ENCODE measurements around the gene ERN2.
"Not testable (repeated sequence)": the region's sequence is repeated elsewhere in the genome, so short reads cannot be mapped to it uniquely, and the experiment has no call there.

ERN2 gene

DNA sequence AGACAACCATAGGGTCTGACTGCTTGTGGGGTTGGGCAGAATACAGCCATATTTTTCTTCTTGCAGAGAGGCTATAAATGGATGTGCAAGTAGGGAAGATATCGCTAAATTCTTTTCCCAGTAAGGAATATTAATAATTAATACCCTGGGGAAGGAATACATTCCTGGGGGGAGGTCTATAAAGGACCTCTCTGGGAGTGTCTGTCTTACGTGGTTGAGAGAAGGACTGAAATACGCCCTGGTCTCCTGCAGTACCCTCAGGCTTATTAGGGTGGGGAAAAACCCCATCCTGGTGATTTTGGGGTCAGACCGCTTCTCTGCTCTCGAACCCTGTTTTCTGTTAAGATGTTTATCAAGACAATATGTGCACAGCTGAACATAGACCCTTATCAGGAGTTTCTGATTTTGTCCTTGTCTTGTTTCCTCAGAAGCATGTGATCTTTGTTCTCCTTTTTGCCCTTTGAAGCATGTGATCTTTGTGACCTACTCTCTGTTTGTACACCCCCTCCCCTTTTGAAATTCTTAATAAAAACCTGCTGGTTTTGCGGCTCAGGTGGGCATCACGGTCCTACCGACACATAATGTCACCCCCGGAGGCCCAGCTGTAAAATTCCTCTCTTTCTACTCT, 9.7 kb upstream of the ERN2 start:
- not testable (repeated sequence) for DNase-seq (ENCODE audit: low spot score)

DNA sequence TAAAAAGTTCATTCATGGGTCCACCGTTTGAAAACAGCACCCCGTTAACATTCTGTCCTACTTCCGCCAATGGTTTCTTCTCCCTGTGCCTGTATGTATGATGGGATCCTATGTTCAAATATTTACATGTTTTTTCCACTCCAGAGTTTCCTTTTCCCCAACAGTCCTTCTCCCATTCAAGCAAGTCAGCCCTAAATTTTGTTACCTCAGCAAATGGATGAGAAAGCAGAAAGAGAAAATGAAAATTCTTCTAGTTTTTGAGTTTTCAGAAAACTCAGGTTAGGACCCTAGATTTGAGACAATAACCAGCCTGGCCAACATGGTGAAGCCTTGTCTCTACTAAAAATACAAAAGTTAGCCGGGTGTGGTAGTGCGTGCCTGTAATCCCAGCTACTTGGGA, 3.5 kb upstream of the ERN2 start:
- DNase-seq (ENCODE audit: low spot score): no peak

DNA sequence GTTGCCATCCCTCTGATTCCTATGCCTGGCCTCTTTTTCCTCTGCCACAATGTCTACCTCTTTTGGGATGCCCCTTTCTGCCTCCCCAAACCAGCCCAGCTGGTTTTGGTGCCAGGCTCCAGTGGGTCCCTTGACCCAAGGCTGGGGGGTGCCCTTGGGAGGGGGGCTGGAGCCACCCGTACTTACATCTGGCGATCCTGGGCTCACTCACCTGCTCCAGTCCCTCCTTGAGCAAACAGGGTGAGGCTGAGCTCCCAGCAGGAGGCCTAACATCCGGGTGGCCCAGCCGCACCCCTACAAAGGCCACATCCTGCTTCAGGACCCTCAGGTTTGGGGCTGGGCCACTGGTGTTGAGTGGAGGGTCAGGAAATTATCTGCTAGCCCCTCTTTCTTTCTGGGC, 1.2 kb downstream of the ERN2 start:
- no peak for DNase-seq (ENCODE audit: low spot score)

DNA sequence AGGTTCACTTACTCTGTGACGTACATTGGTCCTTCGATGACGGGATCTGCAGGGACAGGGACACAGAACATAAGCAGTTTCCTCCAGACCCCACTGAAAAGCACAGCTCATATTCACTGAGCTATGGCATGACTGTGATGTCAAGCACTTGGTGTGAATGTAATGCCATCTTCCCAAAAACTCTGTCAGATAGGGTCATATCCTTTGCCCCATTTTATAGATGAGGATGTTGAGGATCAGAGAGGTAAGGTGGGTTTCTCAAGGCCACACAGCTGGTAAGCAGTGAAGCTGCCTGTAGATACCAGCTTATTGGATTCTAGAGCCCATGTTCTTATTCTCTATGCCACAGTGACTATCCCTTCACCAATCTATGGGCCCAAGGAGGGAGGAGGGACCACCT, 2.5 kb downstream of the ERN2 start:
- DNase-seq (ENCODE audit: low spot score): no peak

DNA sequence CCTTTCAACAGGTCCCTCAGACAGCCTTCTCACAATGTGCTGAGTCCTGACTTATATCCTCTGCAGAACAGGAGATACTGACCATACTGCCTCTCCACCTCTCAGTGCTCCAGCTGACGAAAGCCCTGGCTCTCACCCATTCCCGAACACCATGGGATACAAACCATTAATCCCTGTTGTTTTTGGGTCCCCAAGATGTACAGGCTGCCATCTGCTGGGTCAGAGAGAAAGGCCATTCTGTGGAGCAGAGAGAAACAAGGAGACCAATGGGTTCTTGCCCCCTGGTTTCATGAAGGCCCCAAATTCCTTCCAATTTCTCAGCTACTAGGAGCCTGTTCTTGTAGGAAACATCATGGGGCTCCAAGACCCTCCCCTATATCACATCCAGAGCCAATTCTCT, 3.0 kb downstream of the ERN2 start:
- no peak for DNase-seq (ENCODE audit: low spot score)

DNA sequence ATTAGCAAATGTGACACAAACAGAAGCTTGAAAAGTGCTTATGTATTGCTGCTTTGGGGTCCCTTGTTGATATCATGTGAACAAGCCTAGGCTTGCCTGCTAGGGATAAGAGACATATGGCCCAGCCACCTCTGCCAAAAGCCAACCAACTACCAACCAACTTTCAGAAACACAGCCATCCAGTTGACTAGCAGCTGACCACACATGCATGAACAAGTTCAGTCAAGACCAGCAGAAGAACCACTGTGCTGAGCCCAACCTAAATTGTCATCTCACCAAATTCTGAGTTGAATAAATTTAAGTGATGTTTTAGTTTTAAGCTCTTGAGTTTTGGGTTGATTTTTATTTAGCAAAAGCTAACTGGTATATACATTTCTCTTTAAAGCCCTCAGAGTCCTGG, 3.5 kb downstream of the ERN2 start:
- no peak for DNase-seq (ENCODE audit: low spot score)

DNA sequence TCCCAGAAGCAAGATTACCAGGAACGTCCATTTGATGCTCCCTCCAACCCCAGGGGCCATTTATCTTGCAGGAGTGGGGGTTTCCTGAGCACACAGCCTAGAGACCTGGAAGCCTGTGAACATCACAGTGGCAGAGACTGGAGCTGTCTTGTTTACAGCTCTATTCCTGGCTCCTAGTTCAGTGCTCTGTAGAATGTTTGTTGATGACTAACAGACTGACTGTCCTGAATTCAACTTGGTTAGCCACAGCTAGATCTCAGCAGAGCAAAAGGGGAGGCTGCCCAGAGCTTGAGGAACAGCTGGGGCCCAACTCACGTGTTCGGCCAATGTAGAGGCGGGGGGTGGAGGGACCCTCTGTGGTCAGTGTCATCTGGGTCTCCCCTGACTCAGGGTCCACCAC, 6.6 kb downstream of the ERN2 start:
- no peak for DNase-seq (ENCODE audit: low spot score)

DNA sequence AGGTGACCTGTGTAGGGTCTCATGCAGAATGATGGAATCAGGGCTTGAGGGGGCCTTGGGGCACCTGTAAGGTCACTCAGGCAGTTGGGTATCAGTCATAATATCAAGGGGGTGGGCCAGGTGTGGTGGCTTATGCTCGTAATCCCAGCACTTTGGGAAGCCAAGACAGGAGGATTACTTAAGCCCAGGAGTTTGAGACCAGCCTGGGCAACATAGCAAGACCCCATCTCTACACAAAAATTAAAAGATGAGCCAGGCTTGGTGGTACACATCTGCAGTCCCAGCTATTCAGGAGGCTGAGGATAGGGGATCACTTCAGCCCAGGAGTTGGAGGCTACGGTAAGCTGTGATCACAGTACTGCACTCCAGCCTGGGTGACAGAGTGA, 7.5 kb downstream of the ERN2 start:
- no peak for DNase-seq (ENCODE audit: low spot score)

DNA sequence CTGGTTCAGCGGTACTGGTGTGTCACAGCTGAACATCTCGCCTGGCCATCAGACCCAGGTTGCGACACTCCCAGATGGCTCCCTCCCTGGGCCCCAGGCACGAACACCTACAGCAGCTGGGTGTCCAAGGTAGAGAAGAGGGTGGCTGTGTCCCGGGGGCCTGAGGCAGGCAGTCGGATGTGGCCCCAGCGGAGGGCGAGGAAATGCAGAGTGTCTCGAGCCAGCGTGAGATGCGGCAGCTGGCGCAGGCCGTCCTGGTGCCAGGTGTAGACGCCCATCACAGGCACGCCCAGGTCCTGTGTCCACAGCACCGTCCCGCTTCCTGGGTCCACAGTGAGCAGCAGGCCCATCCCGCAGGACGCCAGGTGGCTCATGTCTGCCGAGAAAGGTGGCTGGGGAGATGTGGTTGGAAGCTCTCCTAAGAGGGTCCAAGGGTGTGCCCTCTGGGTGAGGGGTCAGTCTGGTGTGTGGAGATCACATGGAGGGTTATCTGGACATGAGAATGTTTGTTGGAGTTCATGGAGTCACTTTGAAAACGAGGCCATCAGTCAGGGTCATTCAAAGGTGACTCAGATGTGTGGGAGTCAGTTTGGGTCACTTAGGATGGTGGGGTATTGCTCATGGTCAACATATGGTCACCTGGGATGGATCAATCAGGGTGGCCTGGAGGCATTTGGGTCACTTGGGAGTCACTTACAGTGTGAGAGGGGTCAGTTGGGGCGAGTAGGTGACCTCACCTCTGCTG, 8.1 kb downstream of the ERN2 start:
- no peak for DNase-seq (ENCODE audit: low spot score)

DNA sequence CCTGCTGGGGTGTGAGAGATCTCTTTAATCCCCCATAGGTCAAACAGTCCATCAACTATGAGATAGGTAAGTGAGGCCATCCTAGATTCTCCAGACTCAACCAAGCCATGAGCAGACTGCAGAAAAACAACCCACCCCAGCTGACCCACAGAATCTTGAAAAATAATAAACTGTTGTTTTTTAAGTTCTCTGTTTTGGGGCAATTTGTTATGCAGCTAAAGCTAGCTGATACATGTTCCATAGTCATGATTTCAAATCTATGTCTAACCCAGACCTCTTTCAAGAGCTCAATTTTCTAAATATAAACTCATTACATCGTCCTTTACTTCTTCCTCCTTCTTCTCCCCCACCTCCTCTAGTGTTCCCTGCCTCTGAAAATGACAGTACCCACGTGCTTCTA, 10.1 kb downstream of the ERN2 start:
- DNase-seq (ENCODE audit: low spot score): no peak

DNA sequence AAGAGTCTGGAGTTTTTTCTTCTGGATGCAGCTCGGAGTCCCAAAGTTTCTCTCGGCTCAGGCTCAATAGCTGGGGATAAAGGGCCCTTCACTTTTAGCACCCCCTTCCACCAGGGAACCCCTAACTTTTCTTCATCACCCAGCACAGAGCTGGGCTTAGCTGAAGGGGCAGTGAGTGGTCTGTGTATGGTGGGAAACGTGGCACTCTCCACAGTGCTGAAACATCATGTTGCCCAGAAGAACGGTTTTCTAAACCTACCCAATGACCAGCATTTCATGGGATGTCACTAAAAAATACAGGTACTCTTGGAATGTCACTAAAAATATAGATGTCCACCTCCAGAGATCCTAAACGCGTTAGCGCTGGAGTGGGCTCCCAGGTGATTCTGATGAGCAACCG, 12.0 kb downstream of the ERN2 start:
- no peak for DNase-seq (ENCODE audit: low spot score)

DNA sequence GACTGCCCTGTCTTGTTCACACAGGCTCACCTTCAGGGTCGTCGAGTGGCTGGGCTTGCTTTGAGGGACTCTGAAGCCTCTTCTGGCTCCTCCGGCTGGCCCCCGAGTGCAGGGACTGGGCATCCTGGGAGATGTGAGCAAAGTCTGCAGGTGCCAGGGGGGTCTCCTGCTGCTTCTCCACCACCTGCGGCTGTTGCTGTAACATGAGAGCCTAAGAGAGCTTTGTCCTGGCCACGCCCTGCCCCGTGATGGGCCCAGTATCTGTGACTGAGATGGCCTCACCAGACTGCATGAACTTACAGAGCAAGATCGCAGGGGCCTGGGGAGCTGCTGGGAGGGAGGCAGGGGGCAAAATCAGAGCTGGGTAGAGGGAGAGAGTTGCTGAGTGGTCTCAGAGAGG, 12.5 kb downstream of the ERN2 start:
- no peak for DNase-seq (ENCODE audit: low spot score)

DNA sequence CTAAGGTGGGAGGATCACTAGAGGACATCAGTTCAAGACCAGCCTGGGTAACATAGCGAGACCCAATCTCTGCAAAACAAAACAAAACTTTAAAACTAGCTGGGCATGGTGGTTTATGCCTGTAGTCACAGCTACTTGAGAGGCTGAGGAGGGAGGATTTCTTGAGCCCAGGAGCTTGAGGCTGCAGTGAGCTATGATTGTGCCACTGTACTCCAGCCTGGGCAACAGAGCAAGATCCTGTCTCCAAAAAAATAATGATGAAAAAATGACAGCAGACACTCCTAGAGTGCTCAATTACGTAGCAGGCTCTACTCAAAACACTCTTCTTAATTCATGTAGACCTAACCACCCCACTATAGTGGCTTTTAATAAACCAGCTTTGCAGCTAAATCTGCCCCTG, 12.9 kb downstream of the ERN2 start:
- DNase-seq (ENCODE audit: low spot score): no peak

DNA sequence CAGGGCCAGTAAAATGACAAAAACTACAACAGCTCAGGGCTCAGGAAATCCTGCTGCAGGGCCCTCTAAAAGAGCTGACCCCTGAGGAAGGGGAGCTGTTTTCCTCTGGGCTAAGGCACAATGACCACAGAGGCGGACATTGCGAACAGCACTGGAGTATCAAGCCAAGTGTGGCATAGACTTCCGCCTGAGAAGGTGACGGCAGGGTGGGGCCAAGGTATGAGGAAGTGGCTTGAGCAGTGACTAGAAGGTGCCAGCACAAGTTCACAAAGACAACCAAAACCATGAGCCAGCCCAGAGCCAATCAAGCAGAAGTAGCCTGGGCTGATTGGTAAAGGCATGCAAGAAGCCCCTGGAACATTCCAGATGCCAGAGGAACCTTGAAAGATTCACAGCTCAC, 13.9 kb downstream of the ERN2 start:
- DNase-seq (ENCODE audit: low spot score): no peak

DNA sequence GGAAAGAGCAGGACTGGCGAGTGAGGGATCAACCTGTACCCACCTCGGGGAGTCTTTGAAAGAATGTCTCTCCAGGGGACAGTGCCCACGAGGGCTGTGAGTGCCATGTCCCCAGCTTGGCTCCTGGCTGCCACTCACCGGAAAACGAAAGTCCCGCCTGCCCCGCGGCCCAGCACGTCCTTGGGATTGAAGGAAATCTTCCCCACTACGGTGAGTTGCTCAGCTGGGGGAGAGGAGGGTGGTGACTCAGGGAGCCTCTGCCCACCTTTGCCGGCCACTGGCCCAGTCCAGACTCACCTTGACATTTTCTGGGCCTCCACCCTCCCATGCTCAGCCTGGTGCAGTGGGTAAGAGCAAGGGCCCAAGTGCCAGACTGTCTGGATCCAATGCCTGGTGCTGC, 17.3 kb downstream of the ERN2 start:
- DNase-seq (ENCODE audit: low spot score): no peak

DNA sequence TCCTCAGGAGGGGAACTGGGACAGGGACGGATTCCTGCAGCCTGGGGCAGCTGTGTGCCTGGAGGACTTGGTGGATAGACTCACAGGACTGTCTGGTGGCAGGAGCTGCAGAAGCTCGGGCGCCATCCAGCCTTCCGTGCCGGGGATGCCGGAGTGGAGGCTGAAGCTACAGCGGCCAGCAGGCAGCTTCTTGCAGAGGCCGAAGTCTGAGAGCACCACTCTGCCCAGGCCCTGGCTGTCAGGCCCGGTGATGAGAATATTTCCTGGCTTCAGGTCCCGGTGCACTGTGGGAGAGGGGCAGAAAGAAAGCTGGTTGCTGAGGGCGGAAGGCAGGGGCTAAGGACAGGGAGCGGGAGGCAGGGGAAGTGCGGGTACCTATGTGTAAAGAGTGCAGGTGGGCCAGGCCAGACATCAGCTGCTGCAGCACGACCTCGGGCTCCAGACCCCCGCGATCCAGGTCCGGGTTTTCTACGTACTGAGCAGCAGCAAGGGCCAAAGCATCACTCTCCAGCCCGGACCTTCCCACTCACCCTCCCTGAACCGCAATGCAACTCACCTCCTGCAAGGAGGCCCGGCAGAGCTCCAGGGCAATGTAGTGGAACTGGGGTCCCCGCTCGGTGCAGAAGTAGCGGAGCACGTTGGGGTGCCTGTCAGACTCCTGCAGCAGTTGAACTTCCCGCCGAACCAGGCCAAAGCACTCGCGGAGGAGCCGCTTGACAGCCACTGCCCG, 18.2 kb downstream of the ERN2 start:
- DNase-seq (ENCODE audit: low spot score): no peak

DNA sequence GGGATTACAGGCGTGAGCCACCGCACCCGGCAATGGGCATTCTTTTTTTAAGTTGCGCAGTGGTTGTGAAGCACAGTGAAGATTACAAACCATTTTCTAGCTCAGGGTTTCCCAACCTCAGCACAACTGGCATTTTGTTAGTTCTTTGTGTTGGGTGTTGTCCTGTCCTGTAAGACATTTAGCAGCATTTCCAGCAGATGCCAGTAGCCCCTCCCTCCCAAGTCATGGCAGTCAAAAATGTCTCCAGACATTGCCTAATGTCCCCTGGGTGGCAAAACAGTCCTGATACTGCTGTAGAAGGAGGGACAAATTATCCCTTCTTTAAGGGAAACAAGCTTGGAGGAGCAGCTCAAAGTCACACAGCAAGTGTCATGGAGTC, 18.8 kb downstream of the ERN2 start:
- no peak for DNase-seq (ENCODE audit: low spot score)

DNA sequence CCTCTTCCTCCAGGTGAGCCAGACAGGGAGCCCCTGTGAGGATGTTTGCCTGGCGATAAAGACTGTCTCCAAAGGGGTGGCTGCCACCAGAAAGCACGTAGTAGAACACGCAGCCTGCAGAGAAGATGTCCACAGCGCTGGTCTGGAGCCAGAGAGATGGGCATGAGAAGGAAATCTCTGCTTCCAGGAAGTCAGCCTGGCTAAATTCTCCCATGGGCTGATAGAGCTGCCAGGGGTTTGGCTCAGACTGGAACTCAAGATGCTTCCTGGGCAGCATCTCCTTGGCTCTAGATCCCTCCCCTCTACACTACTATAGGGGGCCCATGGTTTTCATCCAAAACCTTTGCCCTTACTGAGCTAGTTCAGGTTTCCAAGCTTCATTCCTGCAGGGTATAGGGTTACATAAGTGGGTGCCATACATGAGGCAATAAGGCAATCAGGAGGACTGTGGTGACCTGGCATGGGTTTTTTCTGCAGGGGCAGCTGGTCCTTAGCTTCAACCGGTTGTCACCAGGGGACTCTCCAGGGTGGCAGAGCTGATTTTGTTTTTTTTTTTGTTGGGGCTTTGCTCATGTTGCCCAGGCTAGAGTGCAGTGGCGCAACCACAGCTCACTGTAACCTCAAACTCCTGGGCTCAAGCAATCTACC, 20.7 kb downstream of the ERN2 start:
- no peak for DNase-seq (ENCODE audit: low spot score)

DNA sequence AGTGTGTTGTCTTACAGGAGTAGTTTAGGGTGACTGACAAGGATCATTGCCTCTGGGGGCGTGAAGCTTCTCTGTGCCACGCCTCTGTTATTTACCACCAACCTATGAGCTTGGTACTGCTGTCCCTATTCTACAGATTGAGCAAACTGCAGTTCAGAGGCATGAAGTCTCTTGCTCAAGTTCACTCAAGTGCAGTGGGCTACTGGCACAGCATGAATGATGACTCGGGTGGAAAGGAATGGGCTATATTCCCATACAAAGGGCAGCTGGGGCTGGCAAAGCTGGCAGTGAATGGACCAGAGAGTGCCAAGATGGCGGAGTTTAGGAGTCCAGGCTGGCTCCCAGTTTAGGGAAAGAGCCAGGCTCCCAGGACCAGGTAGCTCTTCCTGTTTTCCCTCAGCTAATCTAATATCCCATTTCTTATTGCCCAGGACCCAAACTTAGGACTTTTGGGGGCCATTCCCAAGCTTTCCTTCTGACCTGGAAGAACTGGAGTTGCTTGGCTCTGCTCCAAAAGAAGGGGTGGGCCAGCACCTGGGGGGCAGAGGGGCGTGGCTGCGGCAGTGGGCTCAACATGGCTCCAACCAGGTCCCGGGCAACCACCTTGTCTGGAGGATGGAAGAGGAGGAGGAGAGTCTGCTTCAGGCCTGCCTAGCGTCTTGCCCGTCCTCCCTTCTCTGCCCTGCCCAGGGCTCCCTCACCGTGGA, 21.4 kb downstream of the ERN2 start:
- DNase-seq (ENCODE audit: low spot score): no peak

DNA sequence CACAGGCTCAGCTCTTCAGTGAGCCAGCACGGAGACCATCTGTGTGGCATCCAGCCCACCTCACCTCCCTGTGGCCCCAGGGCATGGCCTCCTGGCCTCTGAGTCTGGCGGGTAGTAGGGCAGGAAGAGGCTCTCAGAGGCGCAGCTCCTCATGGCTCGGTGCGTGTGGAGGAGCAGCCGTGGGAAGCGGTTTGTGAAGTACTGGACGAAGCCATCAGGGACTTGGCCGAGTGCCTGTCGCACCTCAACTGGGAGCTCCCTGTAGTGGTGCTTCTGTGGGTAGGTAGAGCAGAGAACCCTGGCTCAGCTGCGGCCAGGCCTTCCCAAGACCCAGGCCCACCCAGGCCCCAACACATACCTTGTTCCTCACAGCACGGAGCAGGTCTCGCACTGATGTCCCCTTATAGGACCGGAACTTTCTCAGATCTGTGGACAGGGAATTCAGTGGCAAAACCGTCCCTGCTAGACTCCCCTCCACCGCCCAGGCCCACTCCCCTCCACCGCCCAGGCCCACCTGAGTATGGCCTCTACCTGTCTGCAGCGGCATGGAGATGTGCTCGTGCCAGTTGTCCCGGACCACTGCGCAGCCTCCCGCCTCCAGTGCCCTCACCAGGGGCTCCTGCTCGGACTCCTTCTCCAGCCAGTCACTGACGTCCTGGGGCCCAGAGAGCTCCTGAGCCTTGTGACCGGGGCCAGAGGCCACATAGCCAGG, 22.1 kb downstream of the ERN2 start:
- no peak for DNase-seq (ENCODE audit: low spot score)

DNA sequence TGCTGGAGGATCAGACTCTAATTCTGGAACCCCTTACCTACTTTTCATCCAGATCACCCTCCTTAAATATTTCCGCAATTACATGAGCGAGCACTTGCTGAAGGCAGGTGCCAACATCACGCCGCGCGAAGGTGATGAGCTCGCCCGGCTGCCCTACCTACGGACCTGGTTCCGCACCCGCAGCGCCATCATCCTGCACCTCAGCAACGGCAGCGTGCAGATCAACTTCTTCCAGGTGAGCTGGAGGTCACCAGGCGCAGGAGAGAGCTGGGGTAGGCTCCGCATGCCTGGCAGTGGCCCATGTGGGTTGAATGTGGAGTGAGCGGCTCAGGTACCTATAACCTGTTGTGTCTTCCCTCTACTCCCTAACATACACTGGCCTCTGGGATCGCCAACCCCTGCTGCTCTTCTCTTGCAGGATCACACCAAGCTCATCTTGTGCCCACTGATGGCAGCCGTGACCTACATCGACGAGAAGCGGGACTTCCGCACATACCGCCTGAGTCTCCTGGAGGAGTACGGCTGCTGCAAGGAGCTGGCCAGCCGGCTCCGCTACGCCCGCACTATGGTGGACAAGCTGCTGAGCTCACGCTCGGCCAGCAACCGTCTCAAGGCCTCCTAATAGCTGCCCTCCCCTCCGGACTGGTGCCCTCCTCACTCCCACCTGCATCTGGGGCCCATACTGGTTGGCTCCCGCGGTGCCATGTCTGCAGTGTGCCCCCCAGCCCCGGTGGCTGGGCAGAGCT, 23.4 kb downstream of the ERN2 start:
- no peak for DNase-seq (ENCODE audit: low spot score)
